H1 (cell line): ENCODE results near the gene HTR3A. TPM values are rescaled to one million over a fixed set of nuclear protein-coding genes. Genes with fewer than 3 reads are reported as not detected.

Experiments used
- CTCF ChIA-PET: fragments of 300-600 bp; sonication (Branson Sonifier 250); formaldehyde crosslinking; loops from one replicate; lab custom pipeline; 2021; ENCODE audit not compliant: partially characterized antibody; lab: Charles Lee
- POLR2A ChIA-PET: fragments of 300-600 bp; sonication (Branson Sonifier 250); formaldehyde crosslinking; loops from one replicate; lab custom pipeline; 2021; ENCODE audit warnings: inconsistent platforms; ENCODE audit not compliant: partially characterized antibody; lab: Charles Lee
- DNase-seq, 2 experiments: peaks; one replicate each; pipeline versions ENCODE4 v3.0.0 to v3.0.0-alpha.2; 2010 to 2022; ENCODE audit warnings: low spot score in 2 of 2, low read depth in 1 of 2, mixed read lengths in 1 of 2
- FAIRE-seq: peaks from 2 replicates; lab custom pipeline; 2011; peaks lifted over from hg19 to GRCh38; lab: Jason Lieb, UNC
- H2AFZ ChIP-seq: 2 replicates; pipeline ENCODE4 v1.8.1; 2012; ENCODE audit warnings: low read length, inconsistent platforms
- H2AK5ac ChIP-seq: 2 replicates; pipeline ENCODE4 v1.6.1; 2013; ENCODE audit warnings: low read depth, low read length
- H2BK120ac ChIP-seq: replicated peaks from 2 replicates; pipeline ENCODE3; 2013; ENCODE audit warnings: low read depth, low read length, inconsistent platforms
- H2BK12ac ChIP-seq: 2 replicates; pipeline ENCODE4 v1.6.1; 2013; ENCODE audit warnings: low read depth, low read length
- H2BK15ac ChIP-seq: 2 replicates; pipeline ENCODE4 v1.6.1; 2013; ENCODE audit warnings: low read length
- H2BK20ac ChIP-seq: 2 replicates; pipeline ENCODE4 v1.6.1; 2013; ENCODE audit warnings: low read length
- H2BK5ac ChIP-seq: 2 replicates; pipeline ENCODE4 v1.6.1; 2013; ENCODE audit warnings: low read depth, low read length
- H3K14ac ChIP-seq: 2 replicates; pipeline ENCODE4 v1.6.1; 2013; ENCODE audit warnings: inconsistent platforms; ENCODE audit not compliant: insufficient read length
- H3K18ac ChIP-seq: 2 replicates; pipeline ENCODE4 v1.6.1; 2013; ENCODE audit warnings: low read length; ENCODE audit errors: extremely low read depth
- H3K23ac ChIP-seq: 2 replicates; pipeline ENCODE4 v1.6.1; 2013; ENCODE audit warnings: inconsistent platforms; ENCODE audit not compliant: insufficient read length
- H3K23me2 ChIP-seq: 2 replicates; pipeline ENCODE4 v1.6.1; 2013; ENCODE audit warnings: low read depth, low read length
- H3K27ac ChIP-seq: 2 replicates; pipeline ENCODE4 v1.6.1; 2011; ENCODE audit warnings: low read depth, low read length, inconsistent platforms
- H3K27me3 ChIP-seq, 4 experiments: replicated peaks in 1 of 4; 1 replicate in 1 of 4; 2 replicates in 3 of 4; pipeline versions ENCODE4 v1.6.1 to v1.8.1; 2011 to 2013; ENCODE audit warnings: low read length in 3 of 4, mild to moderate bottlenecking in 3 of 4, inconsistent platforms in 2 of 4, mixed read lengths in 2 of 4, moderate library complexity in 1 of 4; ENCODE audit not compliant: control insufficient read depth in 3 of 4, insufficient read depth in 3 of 4; ENCODE audit errors: extremely low read depth in 1 of 4
- H3K36me3 ChIP-seq, 4 experiments: 2 replicates each; pipeline versions ENCODE4 v1.6.1 to v1.8.1; 2011 to 2013; ENCODE audit warnings: mild to moderate bottlenecking in 4 of 4, low read length in 3 of 4, moderate library complexity in 2 of 4, control low read depth in 1 of 4, inconsistent platforms in 1 of 4; ENCODE audit not compliant: insufficient read depth in 4 of 4, control insufficient read depth in 2 of 4
- H3K4ac ChIP-seq: replicated peaks from 2 replicates; pipeline ENCODE3; 2013; ENCODE audit warnings: low read length, low read depth, mixed read lengths, inconsistent platforms; ENCODE audit not compliant: insufficient read length
- H3K4me1 ChIP-seq, 4 experiments: replicated peaks in 1 of 4; 1 replicate in 1 of 4; 2 replicates in 3 of 4; pipeline versions ENCODE4 v1.6.1 to v1.8.1; 2011 to 2013; ENCODE audit warnings: low read length in 3 of 4, inconsistent platforms in 2 of 4, mixed read lengths in 1 of 4; ENCODE audit not compliant: insufficient read depth in 4 of 4, control insufficient read depth in 3 of 4
- H3K4me2 ChIP-seq, 2 experiments: 2 replicates each; pipeline versions ENCODE4 v1.6.1 to v1.8.1; 2011 to 2013; ENCODE audit warnings: low read depth in 2 of 2, low read length in 2 of 2, control low read depth in 1 of 2, inconsistent platforms in 1 of 2, mild to moderate bottlenecking in 1 of 2; ENCODE audit not compliant: insufficient read depth in 1 of 2
- H3K4me3 ChIP-seq, 4 experiments: fragments of 200-600, 300-600 bp in 1 of 4; sonication (generic), shearing (Covaris generic), sonication (Bioruptor Twin) in 1 of 4; 2 replicates each; pipeline versions ENCODE4 v1.5.1 to v1.8.1; 2011 to 2016; ENCODE audit warnings: low read length in 4 of 4, low read depth in 3 of 4, control low read depth in 2 of 4, inconsistent platforms in 2 of 4, mild to moderate bottlenecking in 2 of 4, mixed read lengths in 1 of 4, moderate library complexity in 1 of 4; ENCODE audit not compliant: insufficient read depth in 2 of 4; ENCODE audit errors: extremely low read depth in 1 of 4
- H3K56ac ChIP-seq: replicated peaks from 2 replicates; pipeline ENCODE3; 2013; ENCODE audit warnings: low read depth, mild to moderate bottlenecking, mixed read lengths, low read length, inconsistent platforms; ENCODE audit not compliant: insufficient read length
- H3K79me1 ChIP-seq: 2 replicates; pipeline ENCODE4 v1.6.1; 2013; ENCODE audit warnings: low read depth, low read length, control low read depth
- H3K79me2 ChIP-seq, 2 experiments: 2 replicates each; pipeline versions ENCODE4 v1.6.1 to v1.8.1; 2012 to 2013; ENCODE audit warnings: low read length in 2 of 2, mild to moderate bottlenecking in 2 of 2, inconsistent platforms in 1 of 2; ENCODE audit not compliant: insufficient read depth in 2 of 2, control insufficient read depth in 1 of 2
- H3K9ac ChIP-seq, 4 experiments: replicated peaks in 1 of 4; 1 replicate in 1 of 4; 2 replicates in 3 of 4; pipeline versions ENCODE4 v1.6.1 to v1.8.1; 2011 to 2013; ENCODE audit warnings: low read depth in 3 of 4, low read length in 3 of 4, control low read depth in 2 of 4, mild to moderate bottlenecking in 2 of 4, moderate library complexity in 2 of 4, inconsistent platforms in 1 of 4; ENCODE audit errors: extremely low read depth in 1 of 4
- H3K9me3 ChIP-seq, 2 experiments: 2 replicates each; pipeline versions ENCODE4 v1.6.1 to v1.8.1; 2012 to 2013; ENCODE audit warnings: mild to moderate bottlenecking in 2 of 2, moderate library complexity in 2 of 2, control low read depth in 1 of 2, inconsistent platforms in 1 of 2, low read depth in 1 of 2, low read length in 1 of 2, mixed read lengths in 1 of 2; ENCODE audit not compliant: insufficient read depth in 2 of 2
- H4K20me1 ChIP-seq, 2 experiments: replicated peaks in 1 of 2; 2 replicates each; pipeline versions ENCODE3 to v1.8.1; 2011 to 2013; ENCODE audit warnings: inconsistent platforms in 2 of 2, low read length in 2 of 2, mild to moderate bottlenecking in 1 of 2; ENCODE audit not compliant: insufficient read depth in 2 of 2, control insufficient read depth in 1 of 2
- H4K5ac ChIP-seq: 2 replicates; pipeline ENCODE4 v1.6.1; 2013; ENCODE audit warnings: low read length, low read depth, mixed read lengths, inconsistent platforms; ENCODE audit not compliant: insufficient read length
- H4K8ac ChIP-seq: 2 replicates; pipeline ENCODE4 v1.8.0; 2013; ENCODE audit warnings: mild to moderate bottlenecking, moderate library complexity, low read length, inconsistent platforms; ENCODE audit not compliant: insufficient read depth; ENCODE audit errors: extremely low read depth
- H4K91ac ChIP-seq: replicated peaks from 2 replicates; pipeline ENCODE3; 2013; ENCODE audit warnings: low read length, mixed read lengths, inconsistent platforms; ENCODE audit not compliant: insufficient read length
- CTCF ChIP-seq, 3 experiments: IDR thresholded peaks; 1 replicate in 2 of 3; 2 replicates in 1 of 3; pipeline versions ENCODE4 v1.5.1 to v1.6.1; 2011; ENCODE audit warnings: low read length in 3 of 3, mild to moderate bottlenecking in 3 of 3, inconsistent platforms in 2 of 3, low read depth in 1 of 3, moderate library complexity in 1 of 3; ENCODE audit not compliant: insufficient read depth in 1 of 3; ENCODE audit errors: control extremely low read depth in 1 of 3
- RAD21 ChIP-seq, 2 experiments: IDR thresholded peaks in 1 of 2; conservative IDR thresholded peaks in 1 of 2; 2 replicates each; pipeline ENCODE4 v1.6.1; 2011; ENCODE audit warnings: low read depth in 2 of 2, low read length in 2 of 2, improper control_type of control experiment in 1 of 2, inconsistent platforms in 1 of 2, mild to moderate bottlenecking in 1 of 2, moderate library complexity in 1 of 2
- SP2 ChIP-seq: IDR thresholded peaks from 2 replicates; pipeline ENCODE4 v1.6.1; 2012; ENCODE audit warnings: mild to moderate bottlenecking, low read length, inconsistent platforms
- WGBS, 2 experiments: shearing (Covaris generic) in 1 of 2; methylation state at CpG; one replicate each; pipeline versions ENCODE4 v1.1.6 to v1.1.7; 2013 to 2015; ENCODE audit warnings: low lambda C conversion rate in 2 of 2, mixed read lengths in 2 of 2, inconsistent platforms in 1 of 2, low coverage in 1 of 2, missing lambda C conversion rate in 1 of 2; ENCODE audit not compliant: insufficient replicate concordance in 2 of 2, insufficient coverage in 1 of 2, insufficient read length in 1 of 2; ENCODE audit errors: extremely low coverage in 1 of 2, missing lambda C conversion rate in 1 of 2; 5-methylcytosine and 5-hydroxymethylcytosine counted together
- polyA plus RNA-seq, 7 experiments: library from polyadenylated mRNA; depleted of rRNA in 3 of 7; stranded (reverse) in 5 of 7; unstranded in 2 of 7; fragments of >200 nt in 5 of 7; fragments of 200-250 nt in 2 of 7; gene quantifications; 1 replicate in 5 of 7; 2 replicates in 1 of 7; 4 replicates in 1 of 7; pipeline versions ENCODE4 v1.2.1 to v1.2.3, GENCODE V29; 2011 to 2013; ENCODE audit warnings: missing spikeins in 2 of 7, mixed read lengths in 2 of 7
- total RNA-seq: library from RNA; stranded (reverse); fragmentation: NEBNext Ultra II Directional; extraction: Animal tissue kit (Norgen Biotek cat#: 25700); gene quantifications from 2 replicates; pipeline ENCODE4 v1.2.1, GENCODE V29; 2021

HTR3A gene
- total and polyA plus RNA-seq, 2 of the 8 experiments (the other 6 are each of a cell fraction or from before 2014, with no cell fraction given): 7.5 to 8.9 TPM

GRCh38 chr11:113994077-113994954 lies 19.4 kb downstream of the HTR3A start:
- Histone ChIP-seq H3K79me2 (no peaks in the 10 kb centered on the region), H4K91ac (no peak overlapping the region), H3K23ac (no peak overlapping the region), H2AK5ac (no peak overlapping the region), H3K18ac (no peak overlapping the region), H4K20me1 (peaks cover 0 to 6% of the 10 kb centered on the region in 2 experiments), H2BK120ac (no peak overlapping the region), H3K9ac (no peak overlapping the region), H2AFZ (0 out of 2 replicates have a peak overlapping the region, but pooled peaks have one; percentile 17), H3K36me3 (no peaks in the 10 kb centered on the region), H3K23me2 (no peaks in the 10 kb centered on the region), H3K9me3 (no peaks in the 10 kb centered on the region), H3K79me1 (no peaks in the 10 kb centered on the region), H3K27ac (no peak overlapping the region), H3K56ac (no peak overlapping the region), H2BK15ac (peak overlapping the region; percentile 40; the same call in 1 of the 2 replicates), H3K14ac (no peak overlapping the region), H3K4me1 (peaks cover 3 to 10% (median 6%) of the 10 kb centered on the region in 4 experiments), H3K4me2 (no peak overlapping the region), H3K27me3 (no peaks in the 10 kb centered on the region), H4K8ac (no peak overlapping the region), H3K4me3 (no peak overlapping the region), H2BK5ac (peak overlapping the region; percentile 4; the same call in 1 of the 2 replicates), H2BK12ac (no peak overlapping the region), H3K4ac (no peak overlapping the region), H4K5ac (no peak overlapping the region), H2BK20ac (no peak overlapping the region)
- DNase-seq (peak in 1 of 2 experiments; percentile 86), FAIRE-seq (peak; percentile 81)
- 18% methylated on average over 6 of the region's 6 CpGs; no CpG with 5 or more reads in 1 of the 2 experiments for WGBS, 2 experiments
- POLR2A ChIA-PET: interaction anchor here (0.6 to 1.8 kb wide), 2 partner anchors 266 to 704 kb away, joined by 3 to 8 read pairs; no protein-coding TSS in a partner anchor
- CTCF ChIA-PET: interaction anchor here (0.5 to 16.8 kb wide), 67 partner anchors 8 to 357 kb away, joined by 3 to 280 read pairs (median 4); partner anchors contain the start of genes HTR3A and HTR3B
- TF ChIP-seq SP2: no peak
- TF ChIP-seq RAD21 (IDR thresholded peaks at IDR 0.05 in 1 of 2, conservative IDR thresholded peaks at IDR 0.05 in 1 of 2; ENCODE audit: low read depth in 2 of 2, low read length in 2 of 2): peak; percentile 81 to 86
- TF ChIP-seq CTCF (IDR thresholded peaks at IDR 0.05; ENCODE audit: control extremely low read depth in 1 of 3, insufficient read depth in 1 of 3, low read depth in 1 of 3, low read length in 3 of 3): peak; percentile 62 to 76 (median 64)
